ENCODE results near the gene SLC17A6.

The SLC17A6 gene

DNA sequence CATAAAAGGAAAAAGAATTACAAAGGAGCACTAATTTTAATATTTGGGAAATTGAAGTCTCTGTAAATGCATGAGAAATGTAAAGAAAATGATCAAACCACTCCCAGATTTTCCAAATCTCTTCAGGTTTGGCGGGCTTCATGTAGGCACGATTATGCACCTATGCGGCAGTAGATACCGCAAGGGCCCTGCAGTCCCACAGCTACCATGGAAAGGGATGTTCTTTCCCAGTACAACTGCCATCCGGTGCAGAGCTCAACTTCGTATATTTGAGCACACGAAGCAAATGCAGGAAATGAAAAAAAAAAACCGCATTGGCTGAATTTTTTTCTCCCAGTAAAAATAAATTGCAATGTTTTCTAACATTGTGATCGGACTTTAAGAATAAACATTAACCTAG is 1.4 kb downstream of the SLC17A6 start:
- TF ChIP-seq, protein P1, sequence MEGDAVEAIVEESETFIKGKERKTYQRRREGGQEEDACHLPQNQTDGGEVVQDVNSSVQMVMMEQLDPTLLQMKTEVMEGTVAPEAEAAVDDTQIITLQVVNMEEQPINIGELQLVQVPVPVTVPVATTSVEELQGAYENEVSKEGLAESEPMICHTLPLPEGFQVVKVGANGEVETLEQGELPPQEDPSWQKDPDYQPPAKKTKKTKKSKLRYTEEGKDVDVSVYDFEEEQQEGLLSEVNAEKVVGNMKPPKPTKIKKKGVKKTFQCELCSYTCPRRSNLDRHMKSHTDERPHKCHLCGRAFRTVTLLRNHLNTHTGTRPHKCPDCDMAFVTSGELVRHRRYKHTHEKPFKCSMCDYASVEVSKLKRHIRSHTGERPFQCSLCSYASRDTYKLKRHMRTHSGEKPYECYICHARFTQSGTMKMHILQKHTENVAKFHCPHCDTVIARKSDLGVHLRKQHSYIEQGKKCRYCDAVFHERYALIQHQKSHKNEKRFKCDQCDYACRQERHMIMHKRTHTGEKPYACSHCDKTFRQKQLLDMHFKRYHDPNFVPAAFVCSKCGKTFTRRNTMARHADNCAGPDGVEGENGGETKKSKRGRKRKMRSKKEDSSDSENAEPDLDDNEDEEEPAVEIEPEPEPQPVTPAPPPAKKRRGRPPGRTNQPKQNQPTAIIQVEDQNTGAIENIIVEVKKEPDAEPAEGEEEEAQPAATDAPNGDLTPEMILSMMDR (conservative IDR thresholded peaks at IDR 0.05; ENCODE audit: low read length) = no peak
- no peak for DNase-seq (ENCODE audit: low read depth)
- no peak overlapping the region for H3K4me3 ChIP-seq (ENCODE audit: low read length)

DNA sequence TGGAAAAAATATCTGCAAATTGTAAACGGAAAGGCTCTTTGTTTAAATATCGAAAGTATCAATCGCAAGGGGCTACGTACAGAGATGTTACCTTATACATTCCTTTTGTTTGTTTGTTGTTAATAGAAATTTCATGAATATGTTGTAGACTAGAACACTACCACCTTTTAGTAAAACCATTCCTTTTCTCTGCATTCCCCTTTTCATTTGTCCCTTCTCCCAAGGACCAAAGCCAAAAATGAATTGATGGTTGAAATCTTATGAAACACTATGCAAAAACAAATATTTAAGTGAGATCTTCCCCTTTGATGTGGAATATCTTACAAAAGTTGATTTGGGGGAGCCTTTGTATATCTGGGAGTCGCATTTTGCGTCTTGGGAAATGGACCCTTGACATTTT is 2.1 kb downstream of the SLC17A6 start:
- H3K4me3 ChIP-seq (ENCODE audit: low read length) = no peak overlapping the region
- TF ChIP-seq, protein P1 (conservative IDR thresholded peaks at IDR 0.05; ENCODE audit: low read length) = no peak
- DNase-seq (ENCODE audit: low read depth) = no peak

DNA sequence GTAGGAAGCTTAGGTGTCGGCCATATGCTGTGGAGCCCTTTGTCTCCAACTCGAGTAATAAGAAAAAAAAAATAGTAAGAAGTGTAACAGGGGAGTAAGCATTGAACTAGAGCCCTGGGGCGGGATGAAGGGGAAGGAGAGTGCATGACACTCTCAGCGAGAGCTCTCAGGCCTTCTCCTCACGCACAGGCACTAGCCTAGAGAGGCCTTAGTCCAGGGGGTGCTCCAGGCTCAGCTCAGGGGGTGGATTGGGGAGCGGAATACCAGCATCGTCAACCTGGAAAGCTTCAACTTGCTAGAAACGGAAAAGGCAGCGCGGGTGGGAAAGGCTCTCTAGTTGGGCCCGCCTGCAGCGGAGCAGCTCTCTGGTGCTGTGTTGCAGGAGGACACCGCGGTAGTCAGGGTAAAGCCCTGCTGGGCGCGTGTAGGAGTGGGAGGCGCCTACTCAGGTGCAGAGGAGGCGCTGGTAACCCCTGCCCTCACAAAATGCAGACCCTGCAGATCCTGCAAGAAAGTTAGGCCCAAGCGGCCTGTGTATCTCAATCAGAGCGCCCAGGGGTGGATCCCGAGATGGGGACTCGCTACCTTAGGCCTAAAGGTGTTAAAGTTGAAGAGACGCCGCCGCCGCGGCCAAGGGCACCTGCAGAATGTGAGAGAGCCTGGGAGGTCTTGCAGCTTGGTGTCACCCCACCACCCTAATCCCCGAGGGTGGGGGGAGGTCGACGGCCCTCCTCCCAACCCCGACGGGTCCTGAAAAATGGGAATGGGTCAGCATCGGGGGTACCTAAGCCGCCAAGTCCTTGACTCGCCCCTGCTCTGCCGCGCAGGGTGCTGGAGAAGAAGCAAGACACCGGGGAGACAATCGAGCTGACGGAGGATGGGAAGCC is 2.8 kb downstream of the SLC17A6 start:
- DNase-seq (ENCODE audit: low read depth) = no peak
- TF ChIP-seq, protein P1 (conservative IDR thresholded peaks at IDR 0.05; ENCODE audit: low read length) = no peak
- H3K4me3 ChIP-seq (ENCODE audit: low read length) = no peak overlapping the region

DNA sequence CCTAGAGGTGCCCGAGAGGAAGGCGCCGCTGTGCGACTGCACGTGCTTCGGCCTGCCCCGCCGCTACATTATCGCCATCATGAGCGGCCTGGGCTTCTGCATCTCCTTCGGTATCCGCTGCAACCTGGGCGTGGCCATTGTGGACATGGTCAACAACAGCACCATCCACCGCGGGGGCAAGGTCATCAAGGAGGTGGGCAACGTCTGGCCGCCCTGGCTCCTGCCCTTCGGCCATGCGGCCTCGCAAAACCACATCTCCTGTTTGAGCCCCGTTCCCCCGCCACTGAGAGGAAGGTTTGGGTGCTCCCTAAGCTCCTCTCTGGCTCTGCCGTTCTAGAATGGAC is 3.4 kb downstream of the SLC17A6 start:
- TF ChIP-seq, protein P1 (conservative IDR thresholded peaks at IDR 0.05; ENCODE audit: low read length) = no peak
- DNase-seq (ENCODE audit: low read depth) = no peak
- no peak overlapping the region for H3K4me3 ChIP-seq (ENCODE audit: low read length)

DNA sequence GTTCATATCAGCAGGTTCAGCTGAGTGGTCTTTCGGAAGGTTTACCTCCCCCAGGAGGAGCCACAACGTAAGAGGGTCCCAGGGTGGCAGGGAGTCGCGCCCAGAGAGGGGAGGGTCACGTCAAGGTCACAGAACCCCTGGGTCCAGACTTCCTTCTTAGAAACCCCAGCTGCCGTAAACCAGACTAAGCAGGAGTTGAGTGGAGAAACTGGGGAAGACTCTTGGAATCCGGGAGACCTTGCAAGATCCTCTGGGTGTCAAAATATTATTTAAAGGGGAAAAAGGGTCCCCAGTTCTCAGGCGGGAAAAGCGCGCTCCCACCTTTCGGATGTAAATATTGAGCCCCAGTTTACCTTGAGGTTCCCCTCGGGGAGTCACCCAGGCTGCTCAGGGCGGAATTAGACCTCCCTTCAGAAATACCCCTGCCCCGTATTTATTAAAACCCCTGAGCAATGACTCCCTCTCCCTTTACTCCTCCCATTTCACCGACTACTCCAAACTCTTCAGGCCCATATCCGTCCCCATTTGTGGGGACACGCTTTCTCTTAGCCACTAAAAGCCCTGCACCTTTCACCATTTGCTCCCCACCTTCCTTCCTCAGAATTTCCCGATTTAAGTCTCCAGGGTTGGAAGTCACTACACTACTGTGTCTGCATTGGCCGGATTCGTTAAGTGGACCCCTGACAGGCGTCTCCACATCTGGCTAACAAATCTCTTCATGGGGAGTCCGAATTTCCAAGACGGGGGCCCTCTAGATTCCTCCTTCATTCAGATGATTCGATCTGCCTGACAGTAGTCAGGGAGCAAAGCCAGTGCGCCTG is 4.2 kb downstream of the SLC17A6 start:
- TF ChIP-seq, protein P1 (conservative IDR thresholded peaks at IDR 0.05; ENCODE audit: low read length) = no peak
- no peak overlapping the region for H3K4me3 ChIP-seq (ENCODE audit: low read length)
- no peak for DNase-seq (ENCODE audit: low read depth)

DNA sequence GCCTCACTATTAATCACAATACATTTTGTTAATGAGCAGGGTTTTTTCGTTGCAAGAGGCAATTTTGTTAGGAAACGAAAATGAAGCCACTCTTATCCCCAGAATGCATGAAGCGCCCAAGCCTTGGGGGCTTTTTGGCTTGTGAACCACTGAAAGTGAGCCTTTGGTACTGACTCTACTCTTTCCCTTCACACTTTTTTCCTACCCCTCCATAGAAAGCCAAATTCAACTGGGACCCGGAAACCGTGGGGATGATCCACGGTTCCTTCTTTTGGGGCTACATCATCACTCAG is 4.8 kb downstream of the SLC17A6 start:
- DNase-seq (ENCODE audit: low read depth) = no peak
- TF ChIP-seq, protein P1 (conservative IDR thresholded peaks at IDR 0.05; ENCODE audit: low read length) = no peak
- H3K4me3 ChIP-seq (ENCODE audit: low read length) = no peak overlapping the region
